OCI-LY3 (cell line): ENCODE data around the gene SORBS1.

Experiments
- H2AFZ ChIP-seq: fragments of 200-600, 300-600 bp; shearing (Covaris generic); 2 replicates; pipeline ENCODE4 v1.6.0; 2014; ENCODE audit warnings: antibody characterized with exemption, low read depth, low read length
- H3K27ac ChIP-seq: fragments of 200-600, 300-600 bp; sonication (generic); 2 replicates; pipeline ENCODE4 v1.5.1; 2014; ENCODE audit warnings: mild to moderate bottlenecking, low read length, moderate library complexity, mixed read lengths
- H3K27me3 ChIP-seq: fragments of 200-600, 300-600 bp; sonication (generic); 2 replicates; pipeline ENCODE4 v1.6.1; 2014; ENCODE audit warnings: low read depth, low read length, mixed read lengths
- H3K36me3 ChIP-seq: fragments of 200-600, 300-600 bp; sonication (generic); replicated peaks from 2 replicates; pipeline ENCODE3; 2014; ENCODE audit warnings: low read depth, low read length, mixed read lengths
- H3K4me1 ChIP-seq: fragments of 300-600, 200-600 bp; sonication (generic); 2 replicates; pipeline ENCODE4 v1.6.1; 2014; ENCODE audit warnings: low read length, mixed read lengths
- H3K4me2 ChIP-seq: fragments of 200-600, 300-600 bp; sonication (generic); 2 replicates; pipeline ENCODE4 v1.6.1; 2014; ENCODE audit warnings: low read length, mixed read lengths
- H3K4me3 ChIP-seq: fragments of 300-600, 200-600 bp; sonication (generic); 2 replicates; pipeline ENCODE4 v1.5.1; 2014; ENCODE audit warnings: antibody characterized with exemption, mild to moderate bottlenecking, low read length, moderate library complexity
- H3K79me2 ChIP-seq: fragments of 300-600, 200-600 bp; shearing (Covaris generic); 2 replicates; pipeline ENCODE4 v1.6.1; 2014; ENCODE audit warnings: mild to moderate bottlenecking, low read length, mixed read lengths
- H3K9ac ChIP-seq: fragments of 300-600, 200-600 bp; shearing (Covaris generic); 2 replicates; pipeline ENCODE4 v1.6.0; 2014; ENCODE audit warnings: mild to moderate bottlenecking, low read length, moderate library complexity
- H3K9me3 ChIP-seq: fragments of 200-600, 300-600 bp; shearing (Covaris generic); 2 replicates; pipeline ENCODE4 v1.6.1; 2014; ENCODE audit warnings: low read length, mixed read lengths; ENCODE audit not compliant: insufficient read depth
- H4K20me1 ChIP-seq: fragments of 200-600, 300-600 bp; sonication (generic); 2 replicates; pipeline ENCODE4 v1.6.1; 2016; ENCODE audit warnings: low read length, mixed read lengths; ENCODE audit not compliant: insufficient read depth
- EZH2phosphoT487 ChIP-seq: fragments of 200-600 bp; shearing (Covaris generic); IDR thresholded peaks from 2 replicates; pipeline ENCODE4 v1.6.1; 2018; ENCODE audit warnings: antibody characterized with exemption, mixed run types, low read depth
- TF ChIP-seq, protein P1 (sequence below): fragments of 200-600, 300-600 bp; sonication (generic); IDR thresholded peaks from 2 replicates; pipeline ENCODE4 v1.5.1; 2014; ENCODE audit warnings: antibody characterized with exemption, low read length, low read depth

The SORBS1 gene

GRCh38 chr10:95496951-95497350 is 64.2 kb downstream of the SORBS1 start:
- Histone ChIP-seq H3K4me3 (no peak overlapping the region), H3K4me2 (no peak overlapping the region), H3K79me2 (no peaks in the 10 kb centered on the region), H3K27ac (no peak overlapping the region), H3K4me1 (no peaks in the 10 kb centered on the region), H2AFZ (no peak overlapping the region), H3K36me3 (no peaks in the 10 kb centered on the region), H3K27me3 (no peaks in the 10 kb centered on the region), H4K20me1 (no peaks in the 10 kb centered on the region), H3K9ac (no peak overlapping the region), H3K9me3 (no peaks in the 10 kb centered on the region)
- TF ChIP-seq, protein P1, sequence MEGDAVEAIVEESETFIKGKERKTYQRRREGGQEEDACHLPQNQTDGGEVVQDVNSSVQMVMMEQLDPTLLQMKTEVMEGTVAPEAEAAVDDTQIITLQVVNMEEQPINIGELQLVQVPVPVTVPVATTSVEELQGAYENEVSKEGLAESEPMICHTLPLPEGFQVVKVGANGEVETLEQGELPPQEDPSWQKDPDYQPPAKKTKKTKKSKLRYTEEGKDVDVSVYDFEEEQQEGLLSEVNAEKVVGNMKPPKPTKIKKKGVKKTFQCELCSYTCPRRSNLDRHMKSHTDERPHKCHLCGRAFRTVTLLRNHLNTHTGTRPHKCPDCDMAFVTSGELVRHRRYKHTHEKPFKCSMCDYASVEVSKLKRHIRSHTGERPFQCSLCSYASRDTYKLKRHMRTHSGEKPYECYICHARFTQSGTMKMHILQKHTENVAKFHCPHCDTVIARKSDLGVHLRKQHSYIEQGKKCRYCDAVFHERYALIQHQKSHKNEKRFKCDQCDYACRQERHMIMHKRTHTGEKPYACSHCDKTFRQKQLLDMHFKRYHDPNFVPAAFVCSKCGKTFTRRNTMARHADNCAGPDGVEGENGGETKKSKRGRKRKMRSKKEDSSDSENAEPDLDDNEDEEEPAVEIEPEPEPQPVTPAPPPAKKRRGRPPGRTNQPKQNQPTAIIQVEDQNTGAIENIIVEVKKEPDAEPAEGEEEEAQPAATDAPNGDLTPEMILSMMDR, result no peak
- TF ChIP-seq EZH2phosphoT487, result no peak

DNA sequence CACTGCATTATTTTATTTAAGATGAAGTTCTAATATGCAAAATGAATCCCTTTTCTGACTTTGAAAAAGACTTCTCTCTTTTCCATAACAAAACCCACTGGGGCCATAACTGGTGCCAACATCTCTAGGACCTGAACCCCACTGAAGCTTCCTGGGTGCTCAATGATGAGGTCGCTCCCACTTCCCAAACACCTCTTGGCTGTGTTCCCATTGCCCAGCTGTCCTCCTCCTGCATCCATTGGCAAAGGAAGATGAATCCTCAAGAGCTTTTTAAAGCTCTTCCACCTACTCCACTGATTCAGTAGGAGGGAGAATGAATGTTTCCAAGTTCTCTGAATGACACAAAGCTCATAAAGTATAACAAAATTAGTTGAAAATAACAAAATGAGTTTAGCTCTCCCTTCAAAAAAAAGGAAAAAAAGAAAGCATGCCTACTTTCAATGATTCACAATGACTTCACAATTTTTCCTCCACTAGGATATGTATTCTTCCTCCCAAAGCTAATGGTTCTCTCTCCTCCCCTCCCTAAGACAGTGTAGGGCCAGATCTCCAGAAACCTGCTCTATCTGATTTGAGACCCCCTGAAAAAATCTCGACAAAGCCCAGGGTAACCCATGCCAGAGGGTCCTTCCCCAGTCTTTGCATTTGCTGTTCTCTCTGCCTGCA is 64.8 kb downstream of the SORBS1 start:
- H3K27me3 ChIP-seq, result no peaks in the 10 kb centered on the region
- H3K4me2 ChIP-seq, result no peak overlapping the region
- no peak for TF ChIP-seq EZH2phosphoT487
- H3K27ac ChIP-seq, result no peak overlapping the region
- H3K4me3 ChIP-seq, result no peak overlapping the region
- no peaks in the 10 kb centered on the region for H3K4me1 ChIP-seq
- no peak overlapping the region for H3K9ac ChIP-seq
- H3K36me3 ChIP-seq, result no peaks in the 10 kb centered on the region
- no peak overlapping the region for H2AFZ ChIP-seq
- no peaks in the 10 kb centered on the region for H4K20me1 ChIP-seq
- H3K9me3 ChIP-seq, result no peaks in the 10 kb centered on the region
- H3K79me2 ChIP-seq, result no peaks in the 10 kb centered on the region

- no peak overlapping the region for H2AFZ ChIP-seq
- no peaks in the 10 kb centered on the region for H3K4me1 ChIP-seq
- no peak overlapping the region for H3K9ac ChIP-seq
- H3K4me2 ChIP-seq, result no peak overlapping the region
- H3K36me3 ChIP-seq, result no peaks in the 10 kb centered on the region
- no peak overlapping the region for H3K27ac ChIP-seq
- H3K9me3 ChIP-seq, result no peaks in the 10 kb centered on the region
- no peaks in the 10 kb centered on the region for H4K20me1 ChIP-seq
- H3K4me3 ChIP-seq, result no peak overlapping the region
- H3K27me3 ChIP-seq, result no peaks in the 10 kb centered on the region
- H3K79me2 ChIP-seq, result no peaks in the 10 kb centered on the region
- no peak for TF ChIP-seq EZH2phosphoT487
- TF ChIP-seq, protein P1, result no peak
These were observed 67.3 kb downstream of the SORBS1 start for GRCh38 chr10:95493862-95494261.

DNA sequence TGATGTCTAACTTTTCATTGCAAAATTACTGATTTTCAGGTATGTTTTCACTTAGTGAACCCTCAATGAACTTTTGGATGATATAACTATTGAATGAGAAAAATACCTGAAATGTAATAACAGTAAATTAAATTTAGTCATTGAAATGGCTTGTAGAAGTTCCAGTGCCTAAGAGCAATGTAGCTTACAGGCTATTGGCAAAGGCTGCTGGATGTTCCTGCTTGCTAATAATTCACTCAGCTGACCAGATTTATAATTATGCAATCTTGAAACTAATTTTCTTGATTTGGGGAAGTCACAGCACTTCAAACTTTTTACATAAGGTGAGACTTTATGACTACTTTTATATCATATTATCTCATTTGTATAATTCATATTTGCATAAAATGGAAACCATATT is 73.2 kb downstream of the SORBS1 start:
- H2AFZ ChIP-seq, result no peak overlapping the region
- no peaks in the 10 kb centered on the region for H3K36me3 ChIP-seq
- H3K4me3 ChIP-seq, result no peak overlapping the region
- no peak overlapping the region for H3K4me2 ChIP-seq
- no peaks in the 10 kb centered on the region for H3K79me2 ChIP-seq
- no peaks in the 10 kb centered on the region for H3K9me3 ChIP-seq
- no peak overlapping the region for H3K9ac ChIP-seq
- no peaks in the 10 kb centered on the region for H3K27me3 ChIP-seq
- no peaks in the 10 kb centered on the region for H4K20me1 ChIP-seq
- H3K27ac ChIP-seq, result no peak overlapping the region
- TF ChIP-seq EZH2phosphoT487, result no peak
- TF ChIP-seq, protein P1, result no peak
- no peaks in the 10 kb centered on the region for H3K4me1 ChIP-seq
